K562 (cell line): Measurements from ENCODE around the gene SLC7A14. TPM values are rescaled to one million over a fixed set of nuclear protein-coding genes. Genes with fewer than 3 reads are reported as not detected.

Experiments
- BRCA1 ChIP-seq, 2 experiments: fragments of 450-650 bp in 1 of 2; sonication (generic) in 1 of 2; formaldehyde crosslinking in 1 of 2; IDR thresholded peaks; 2 replicates each; pipeline versions ENCODE4 v1.5.0 to v1.6.1; 2017 to 2020; ENCODE audit warnings: mild to moderate bottlenecking in 1 of 2, missing genetic modification reagents in 1 of 2
- CXXC5 ChIP-seq: fragments of 250-450 bp; sonication (Bioruptor Pico); IDR thresholded peaks from 2 replicates; pipeline ENCODE4 v1.8.0; 2022; ENCODE audit warnings: inconsistent platforms, mild to moderate bottlenecking, moderate library complexity
- ELF4 ChIP-seq: fragments of 450-650 bp; formaldehyde crosslinking; IDR thresholded peaks from 2 replicates; pipeline ENCODE4 v1.4.0; 2022; ENCODE audit warnings: missing genetic modification characterization
- FOSL1 ChIP-seq: fragments of 200-800 bp; sonication (Bioruptor generic); conservative IDR thresholded peaks from 2 replicates; pipeline ENCODE4 v1.6.1; 2016; ENCODE audit warnings: missing genetic modification characterization, missing compliant biosample characterization
- GABPA ChIP-seq: fragments of 200-800 bp; sonication (Bioruptor generic); conservative IDR thresholded peaks from 2 replicates; pipeline ENCODE4 v1.6.1; 2016; ENCODE audit warnings: low read depth, missing genetic modification characterization, missing compliant biosample characterization
- GTF2F1 ChIP-seq: IDR thresholded peaks from 2 replicates; pipeline ENCODE4 v1.6.1; 2011; ENCODE audit warnings: low read depth, low read length, improper control_type of control experiment
- IFI16 ChIP-seq: fragments of 250-450 bp; sonication (Bioruptor Pico); IDR thresholded peaks from 2 replicates; pipeline ENCODE4 v2.1.2; 2022; ENCODE audit warnings: mild to moderate bottlenecking, inconsistent platforms
- MED1 ChIP-seq: sonication (generic); formaldehyde crosslinking; IDR thresholded peaks from 2 replicates; pipeline ENCODE4 v1.8.1; 2023; ENCODE audit warnings: missing genetic modification reagents, borderline replicate concordance
- NBN ChIP-seq: fragments of 450-650 bp; IDR thresholded peaks from 2 replicates; pipeline ENCODE4 v1.6.1; 2016; ENCODE audit warnings: low read depth, mild to moderate bottlenecking
- NCOA1 ChIP-seq: fragments of 450-650 bp; IDR thresholded peaks from 2 replicates; pipeline ENCODE4 v1.6.1; 2016; ENCODE audit warnings: low read depth
- NELFE ChIP-seq: IDR thresholded peaks from 2 replicates; pipeline ENCODE4 v1.6.1; 2011; ENCODE audit warnings: mild to moderate bottlenecking; ENCODE audit not compliant: insufficient read depth, insufficient read length
- NR2C1 ChIP-seq, 2 experiments: fragments of 450-650 bp; IDR thresholded peaks; 2 replicates each; pipeline ENCODE4 v1.6.1; 2017; ENCODE audit warnings: mild to moderate bottlenecking in 2 of 2, antibody characterized with exemption in 1 of 2, inconsistent platforms in 1 of 2, missing compliant biosample characterization in 1 of 2, missing genetic modification characterization in 1 of 2
- PKNOX1 ChIP-seq: fragments of 450-650 bp; IDR thresholded peaks from 2 replicates; pipeline ENCODE4 v1.6.1; 2016
- RFX5 ChIP-seq: IDR thresholded peaks from 2 replicates; pipeline ENCODE4 v1.6.1; 2011; ENCODE audit warnings: low read depth, mild to moderate bottlenecking, improper control_type of control experiment, low read length
- TAF15 ChIP-seq: fragments of 200-400 bp; formaldehyde crosslinking; IDR thresholded peaks from 2 replicates; pipeline ENCODE4 v1.6.1; 2017; ENCODE audit warnings: mild to moderate bottlenecking, low read depth, low read length, moderate library complexity
- TBL1XR1 ChIP-seq, 2 experiments: IDR thresholded peaks; 2 replicates each; pipeline ENCODE4 v1.6.1; 2012; ENCODE audit warnings: improper control_type of control experiment in 2 of 2, low read length in 2 of 2, mild to moderate bottlenecking in 1 of 2
- THRAP3 ChIP-seq: fragments of 450-650 bp; IDR thresholded peaks from 2 replicates; pipeline ENCODE4 v1.6.1; 2016; ENCODE audit warnings: mild to moderate bottlenecking, inconsistent platforms, borderline replicate concordance
- ZNF140 ChIP-seq: fragments of 250-450 bp; sonication (Bioruptor Pico); IDR thresholded peaks from 2 replicates; pipeline ENCODE4 v1.8.0; 2021; ENCODE audit warnings: moderate library complexity, mild to moderate bottlenecking, inconsistent platforms
- ZNF253 ChIP-seq: fragments of 250-450 bp; sonication (Bioruptor Pico); conservative IDR thresholded peaks from 2 replicates; pipeline ENCODE4 v1.6.1; 2021; ENCODE audit warnings: mild to moderate bottlenecking
- ZNF263 ChIP-seq: sonication (generic); formaldehyde crosslinking; IDR thresholded peaks from 2 replicates; pipeline ENCODE4 v1.8.0; 2022; ENCODE audit warnings: mild to moderate bottlenecking, missing genetic modification reagents, borderline replicate concordance
- ZNF316 ChIP-seq: fragments of 450-650 bp; IDR thresholded peaks from 2 replicates; pipeline ENCODE4 v1.6.1; 2016
- ZNF695 ChIP-seq: fragments of 450-650 bp; formaldehyde crosslinking; IDR thresholded peaks from 2 replicates; pipeline ENCODE4 v1.4.0; 2020; ENCODE audit warnings: mild to moderate bottlenecking, moderate library complexity
- polyA plus RNA-seq, 8 experiments: library from polyadenylated mRNA; depleted of rRNA in 4 of 8; stranded (reverse) in 5 of 8; unstranded in 3 of 8; fragments of >200 nt; fragmentation: Nextera tagmentation in 2 of 8; fragmentation: Illumina TruSeq in 1 of 8; extraction: Ambion mirVana in 2 of 8; extraction: Trizol in 1 of 8; gene quantifications; 2 replicates each; pipeline versions ENCODE4 v1.2.1 to v1.2.3, GENCODE V29; 2011 to 2014; ENCODE audit warnings: inconsistent platforms in 1 of 8, missing spikeins in 1 of 8
- total RNA-seq, 7 experiments: library from RNA; depleted of rRNA in 6 of 7; stranded (reverse); fragments of >200 nt in 6 of 7; fragmentation: Illumina TruSeq in 2 of 7; extraction: Trizol in 2 of 7; gene quantifications; 2 replicates each; pipeline versions ENCODE4 v1.2.1 to v1.2.3, GENCODE V29; 2011 to 2021; ENCODE audit warnings: low replicate concordance in 1 of 7
- TF ChIP-seq, protein P1 (sequence below): sonication (generic); formaldehyde crosslinking; IDR thresholded peaks from 2 replicates; pipeline ENCODE4 v1.9.0; 2022; ENCODE audit warnings: mild to moderate bottlenecking, missing genetic modification reagents
- TF ChIP-seq, protein P2 (sequence below): conservative IDR thresholded peaks from 2 replicates; pipeline ENCODE4 v1.6.1; 2011; ENCODE audit warnings: low read depth, mild to moderate bottlenecking, low read length; ENCODE audit not compliant: control insufficient read depth
- TF ChIP-seq, protein P3 (sequence below): sonication (generic); formaldehyde crosslinking; IDR thresholded peaks from 2 replicates; pipeline ENCODE4 v1.8.0; 2022; ENCODE audit warnings: mild to moderate bottlenecking, low read depth, missing genetic modification reagents
- TF ChIP-seq, protein P4 (sequence below): fragments of 250-450 bp; sonication (Bioruptor Pico); IDR thresholded peaks from 2 replicates; pipeline ENCODE4 v1.8.0; 2021; ENCODE audit warnings: moderate library complexity, mild to moderate bottlenecking, inconsistent platforms

The SLC7A14 gene
- total and polyA plus RNA-seq, 9 of the 15 experiments (the other 6 are each of a cell fraction or from before 2014, with no cell fraction given) = not detected

- TF ChIP-seq, protein P1, sequence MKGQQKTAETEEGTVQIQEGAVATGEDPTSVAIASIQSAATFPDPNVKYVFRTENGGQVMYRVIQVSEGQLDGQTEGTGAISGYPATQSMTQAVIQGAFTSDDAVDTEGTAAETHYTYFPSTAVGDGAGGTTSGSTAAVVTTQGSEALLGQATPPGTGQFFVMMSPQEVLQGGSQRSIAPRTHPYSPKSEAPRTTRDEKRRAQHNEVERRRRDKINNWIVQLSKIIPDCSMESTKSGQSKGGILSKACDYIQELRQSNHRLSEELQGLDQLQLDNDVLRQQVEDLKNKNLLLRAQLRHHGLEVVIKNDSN (CRISPR knock-in tag) = no peak
- no peak for TF ChIP-seq ZNF253
- no peak for TF ChIP-seq TAF15
- no peak for TF ChIP-seq ZNF316
- no peak for TF ChIP-seq GABPA (tag)
- TF ChIP-seq PKNOX1 = no peak
- TF ChIP-seq NR2C1 (IDR thresholded peaks at IDR 0.05) = no peak
- TF ChIP-seq NR2C1 (tag; IDR thresholded peaks at IDR 0.05) = no peak
- no peak for TF ChIP-seq NCOA1
- TF ChIP-seq NBN = no peak
- no peak for TF ChIP-seq NELFE
- no peak for TF ChIP-seq ZNF263 (CRISPR knock-in tag)
- no peak for TF ChIP-seq ZNF695 (CRISPR knock-in tag)
- no peak for TF ChIP-seq THRAP3
- TF ChIP-seq CXXC5 (CRISPR knock-in tag) = no peak
- no peak for TF ChIP-seq BRCA1 (IDR thresholded peaks at IDR 0.05)
- no peak for TF ChIP-seq BRCA1 (CRISPR knock-in tag; IDR thresholded peaks at IDR 0.05)
- TF ChIP-seq ZNF140 (CRISPR knock-in tag) = no peak
- TF ChIP-seq, protein P2, sequence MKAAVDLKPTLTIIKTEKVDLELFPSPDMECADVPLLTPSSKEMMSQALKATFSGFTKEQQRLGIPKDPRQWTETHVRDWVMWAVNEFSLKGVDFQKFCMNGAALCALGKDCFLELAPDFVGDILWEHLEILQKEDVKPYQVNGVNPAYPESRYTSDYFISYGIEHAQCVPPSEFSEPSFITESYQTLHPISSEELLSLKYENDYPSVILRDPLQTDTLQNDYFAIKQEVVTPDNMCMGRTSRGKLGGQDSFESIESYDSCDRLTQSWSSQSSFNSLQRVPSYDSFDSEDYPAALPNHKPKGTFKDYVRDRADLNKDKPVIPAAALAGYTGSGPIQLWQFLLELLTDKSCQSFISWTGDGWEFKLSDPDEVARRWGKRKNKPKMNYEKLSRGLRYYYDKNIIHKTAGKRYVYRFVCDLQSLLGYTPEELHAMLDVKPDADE = no peak
- no peak for TF ChIP-seq IFI16
- TF ChIP-seq, protein P3, sequence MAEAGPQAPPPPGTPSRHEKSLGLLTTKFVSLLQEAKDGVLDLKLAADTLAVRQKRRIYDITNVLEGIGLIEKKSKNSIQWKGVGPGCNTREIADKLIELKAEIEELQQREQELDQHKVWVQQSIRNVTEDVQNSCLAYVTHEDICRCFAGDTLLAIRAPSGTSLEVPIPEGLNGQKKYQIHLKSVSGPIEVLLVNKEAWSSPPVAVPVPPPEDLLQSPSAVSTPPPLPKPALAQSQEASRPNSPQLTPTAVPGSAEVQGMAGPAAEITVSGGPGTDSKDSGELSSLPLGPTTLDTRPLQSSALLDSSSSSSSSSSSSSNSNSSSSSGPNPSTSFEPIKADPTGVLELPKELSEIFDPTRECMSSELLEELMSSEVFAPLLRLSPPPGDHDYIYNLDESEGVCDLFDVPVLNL (CRISPR knock-in tag) = no peak
- TF ChIP-seq RFX5 = no peak
- peak; percentile 91 for TF ChIP-seq FOSL1 (tag)
- no peak for TF ChIP-seq ELF4 (CRISPR knock-in tag)
- no peak for TF ChIP-seq MED1 (CRISPR knock-in tag)
- TF ChIP-seq TBL1XR1 (IDR thresholded peaks at IDR 0.05; ENCODE audit: low read length in 2 of 2) = no peak
- TF ChIP-seq GTF2F1 = no peak
- TF ChIP-seq, protein P4, sequence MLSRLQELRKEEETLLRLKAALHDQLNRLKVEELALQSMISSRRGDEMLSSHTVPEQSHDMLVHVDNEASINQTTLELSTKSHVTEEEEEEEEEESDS = no peak
Observed at GRCh38 chr3:170614214-170614966, 28.5 kb upstream of the SLC7A14 start (continued).
